SK-N-MC (cell line): ENCODE data around the gene SYNE1.

Experiments
- DNase-seq: peaks from one replicate; pipeline ENCODE4 v3.0.0-alpha.2; 2011; ENCODE audit warnings: low read depth, low spot score
- H3K27ac ChIP-seq: fragments of 200-600 bp; sonication (generic); 2 replicates; pipeline ENCODE4 v1.5.1; 2016; ENCODE audit warnings: mixed run types
- H3K36me3 ChIP-seq: fragments of 200-600 bp; sonication (generic); 2 replicates; pipeline ENCODE4 v1.6.1; 2017; ENCODE audit warnings: antibody characterized with exemption, low read length, mixed read lengths; ENCODE audit not compliant: insufficient read depth
- H3K4me3 ChIP-seq: fragments of 200-600 bp; sonication (generic); 2 replicates; pipeline ENCODE4 v1.5.1; 2016
- H3K9ac ChIP-seq: fragments of 200-600 bp; sonication (generic); 2 replicates; pipeline ENCODE4 v1.8.0; 2017; ENCODE audit warnings: mixed run types, mixed read lengths; ENCODE audit not compliant: insufficient read length
- H3K9me3 ChIP-seq: fragments of 200-600 bp; sonication (generic); 2 replicates; pipeline ENCODE4 v1.6.1; 2017; ENCODE audit warnings: low read depth, mild to moderate bottlenecking, antibody characterized with exemption, low read length, moderate library complexity, mixed read lengths
- EZH2 ChIP-seq: fragments of 200-600 bp; sonication (generic); IDR thresholded peaks from one replicate; pipeline ENCODE4 v1.6.1; 2017; ENCODE audit warnings: antibody characterized with exemption
- FOXP2 ChIP-seq: optimal IDR thresholded peaks from 2 replicates; pipeline ENCODE3; 2011; ENCODE audit warnings: mild to moderate bottlenecking, moderate library complexity; ENCODE audit not compliant: insufficient read depth; ENCODE audit errors: extremely low read length, control extremely low read depth
- POLR2AphosphoS5 ChIP-seq: IDR thresholded peaks from 2 replicates; pipeline ENCODE4 v1.6.1; 2012; ENCODE audit warnings: mild to moderate bottlenecking, low read depth, low read length, borderline replicate concordance

SYNE1 gene

DNA sequence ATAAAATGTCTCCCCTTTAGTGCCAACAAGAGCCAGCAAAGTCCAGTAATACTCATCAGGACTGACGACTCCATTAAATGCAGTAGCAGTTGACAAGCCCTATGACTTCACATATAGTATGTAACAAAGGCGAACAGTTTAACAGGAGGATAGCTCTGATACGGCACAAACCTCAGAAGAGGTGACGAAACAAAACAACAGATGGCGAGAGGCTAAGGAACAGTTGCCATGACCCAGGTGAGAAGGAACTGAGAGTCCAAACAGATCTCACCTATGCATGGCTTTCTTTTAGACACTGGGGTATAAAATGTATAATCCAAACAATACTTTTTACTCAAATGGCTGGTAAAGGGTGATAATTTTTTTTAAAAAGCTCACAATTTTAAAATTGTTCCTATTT, 37.1 kb downstream of the SYNE1 start:
- no peak for DNase-seq
- Histone ChIP-seq H3K9ac (no peak overlapping the region), H3K4me3 (no peak overlapping the region), H3K27ac (no peak overlapping the region), H3K36me3 (no peaks in the 10 kb centered on the region), H3K9me3 (0 out of 2 replicates have a peak, but pooled peaks cover 5% of the 10 kb centered on the region)
- TF ChIP-seq POLR2AphosphoS5: no peak
- no peak for TF ChIP-seq FOXP2
- no peak for TF ChIP-seq EZH2

DNA sequence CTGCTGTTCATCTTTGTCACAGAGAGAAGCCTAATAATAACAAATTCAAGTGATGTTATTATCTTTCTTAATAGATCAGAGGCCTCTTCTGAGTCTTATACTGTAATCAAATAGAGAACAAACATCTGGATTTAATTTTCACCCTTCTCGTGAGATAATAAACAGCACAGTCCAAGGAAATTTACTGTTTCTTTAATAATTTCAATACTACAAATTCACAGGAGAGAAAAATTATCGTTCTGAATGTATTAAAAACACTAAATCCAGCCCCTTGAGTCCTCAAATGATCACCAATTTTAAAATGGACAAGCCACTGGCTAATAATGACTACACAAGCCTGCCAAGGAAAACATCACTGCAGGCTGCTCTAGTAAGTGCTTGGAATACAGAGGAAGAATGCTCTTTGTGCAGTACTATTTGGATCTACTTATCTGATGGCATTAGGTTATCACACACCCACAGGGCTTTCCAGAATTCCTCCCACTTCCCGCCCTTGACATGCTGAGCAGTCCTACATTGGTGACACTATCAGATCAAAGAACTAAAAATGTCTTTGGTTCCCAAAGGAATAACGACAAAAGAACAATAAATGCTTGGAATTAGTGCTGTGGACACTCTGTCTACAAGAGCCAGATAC, 38.1 kb downstream of the SYNE1 start:
- Histone ChIP-seq H3K36me3 (no peaks in the 10 kb centered on the region), H3K9me3 (0 out of 2 replicates have a peak, but pooled peaks cover 5% of the 10 kb centered on the region), H3K9ac (no peak overlapping the region), H3K27ac (peak overlapping the region; percentile 83), H3K4me3 (peak overlapping the region; percentile 51)
- DNase-seq: no peak
- TF ChIP-seq EZH2 (no peak), POLR2AphosphoS5 (no peak; the same call in 1 of the 2 replicates), FOXP2 (no peak)

DNA sequence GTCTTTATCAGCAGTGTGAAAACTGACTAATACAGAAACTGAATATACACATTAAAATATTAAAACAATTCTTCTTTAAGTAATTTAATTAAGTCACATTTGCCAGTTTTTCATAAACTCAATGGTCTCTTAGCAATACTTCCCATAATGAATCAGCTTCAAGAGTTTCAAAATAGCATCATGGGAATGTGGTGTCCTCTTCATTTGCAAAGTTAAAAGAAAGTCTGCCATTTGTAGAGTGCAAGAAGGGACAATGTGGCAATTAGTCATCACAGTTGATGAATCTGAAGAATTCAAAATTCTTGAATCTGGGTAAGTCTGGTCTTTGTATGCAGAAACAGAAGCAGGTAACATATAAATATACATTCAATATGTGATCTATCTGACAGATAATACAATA, 38.7 kb downstream of the SYNE1 start:
- DNase-seq: no peak
- H3K36me3 ChIP-seq: no peaks in the 10 kb centered on the region
- no peak for TF ChIP-seq EZH2
- TF ChIP-seq POLR2AphosphoS5: no peak
- TF ChIP-seq FOXP2: no peak
- H3K27ac ChIP-seq: peak overlapping the region; percentile 83
- no peak overlapping the region for H3K9ac ChIP-seq
- H3K9me3 ChIP-seq: 0 out of 2 replicates have a peak, but pooled peaks cover 5% of the 10 kb centered on the region
- no peak overlapping the region for H3K4me3 ChIP-seq

DNA sequence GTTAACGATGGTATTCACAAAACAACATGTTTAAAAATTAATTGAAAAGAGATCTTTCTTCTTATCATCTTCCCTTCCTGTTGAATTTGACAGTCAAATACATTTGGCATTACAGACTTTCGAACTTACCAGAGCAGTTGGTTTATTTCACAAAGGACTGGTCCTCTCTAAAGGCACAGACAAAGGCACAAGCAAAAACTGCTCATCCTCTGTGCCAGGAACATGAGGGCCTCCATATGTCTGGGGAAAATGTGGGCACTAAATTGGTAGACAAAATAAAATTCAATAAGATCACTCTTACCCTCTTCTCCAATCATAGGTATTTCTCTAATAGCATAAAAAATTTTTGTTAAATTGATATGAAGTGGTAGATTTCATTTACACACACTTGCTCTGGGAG, 40.4 kb downstream of the SYNE1 start:
- Histone ChIP-seq H3K9ac (no peak overlapping the region), H3K4me3 (no peak overlapping the region), H3K36me3 (no peaks in the 10 kb centered on the region), H3K9me3 (peaks cover 9% of the 10 kb centered on the region; the same call in 1 of the 2 replicates), H3K27ac (no peak overlapping the region)
- no peak for TF ChIP-seq POLR2AphosphoS5
- no peak for TF ChIP-seq FOXP2
- TF ChIP-seq EZH2: no peak
- DNase-seq: no peak

DNA sequence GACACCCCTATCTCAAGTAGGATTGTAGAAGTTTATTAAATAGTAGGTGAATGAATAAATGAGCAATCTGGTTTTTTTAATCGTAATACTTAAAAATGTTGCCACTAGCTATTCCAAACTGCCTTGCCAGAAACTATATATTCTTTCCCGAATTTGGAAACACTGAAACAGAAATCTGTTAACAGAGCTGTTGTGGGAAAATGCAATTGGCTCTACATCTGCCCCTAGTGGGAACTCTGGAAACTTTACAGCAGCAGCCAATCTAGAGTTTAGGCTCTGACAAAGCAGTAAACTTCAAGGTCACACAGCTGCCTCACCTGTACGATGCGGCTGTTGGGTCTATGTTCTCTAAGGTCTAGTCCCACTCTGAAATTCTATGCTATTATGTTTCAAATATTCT, 41.7 kb downstream of the SYNE1 start:
- TF ChIP-seq FOXP2 (no peak), EZH2 (no peak), POLR2AphosphoS5 (no peak)
- Histone ChIP-seq H3K4me3 (no peak overlapping the region), H3K27ac (no peak overlapping the region), H3K9ac (no peak overlapping the region), H3K9me3 (peaks cover 9% of the 10 kb centered on the region; the same call in 1 of the 2 replicates), H3K36me3 (no peaks in the 10 kb centered on the region)
- DNase-seq: no peak

DNA sequence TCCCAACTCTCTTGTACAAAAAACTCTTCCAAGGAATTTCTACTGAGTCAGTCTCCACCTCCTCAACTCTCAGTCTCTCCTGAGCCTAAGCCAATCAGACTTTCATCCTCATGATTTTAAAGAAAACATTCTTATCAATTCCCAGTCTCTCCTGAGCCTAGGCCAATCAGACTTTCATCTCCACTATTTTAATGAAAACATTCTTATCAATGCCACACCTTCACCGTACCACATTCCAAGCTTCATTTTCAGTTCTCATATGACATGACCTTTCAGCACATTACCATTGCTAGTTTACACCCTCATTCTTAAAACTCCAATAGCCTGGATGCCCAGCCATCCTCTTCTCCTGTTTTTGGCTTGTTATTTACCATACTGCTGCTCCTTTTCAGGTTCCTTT, 42.5 kb downstream of the SYNE1 start:
- TF ChIP-seq FOXP2 (no peak), EZH2 (no peak), POLR2AphosphoS5 (no peak)
- Histone ChIP-seq H3K4me3 (no peak overlapping the region), H3K27ac (no peak overlapping the region), H3K36me3 (no peaks in the 10 kb centered on the region), H3K9ac (no peak overlapping the region), H3K9me3 (peaks cover 9% of the 10 kb centered on the region; the same call in 1 of the 2 replicates)
- no peak for DNase-seq

DNA sequence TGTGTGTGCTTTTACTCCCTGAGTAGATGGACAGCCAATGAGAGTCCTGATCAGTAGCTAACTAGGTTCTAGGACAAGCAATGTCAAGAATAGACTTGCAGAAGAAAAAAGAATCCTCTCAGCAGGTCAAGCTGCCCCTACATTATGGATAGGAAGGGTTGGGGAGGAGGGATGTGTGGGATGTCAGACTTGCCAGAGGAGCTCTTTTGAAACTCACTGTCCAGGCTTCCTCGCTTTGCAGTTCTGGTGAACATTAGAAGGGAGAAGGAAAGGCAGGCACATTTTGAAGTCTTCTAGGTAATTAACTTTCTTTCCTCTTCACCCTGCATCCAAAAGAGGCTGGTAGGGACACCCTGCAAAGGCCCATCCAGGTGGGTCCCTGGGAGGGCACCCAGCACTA, 48.7 kb downstream of the SYNE1 start:
- TF ChIP-seq EZH2 (no peak), POLR2AphosphoS5 (no peak), FOXP2 (no peak)
- Histone ChIP-seq H3K9me3 (peaks cover 4% of the 10 kb centered on the region; the same call in 1 of the 2 replicates), H3K36me3 (no peaks in the 10 kb centered on the region), H3K9ac (no peak overlapping the region), H3K4me3 (no peak overlapping the region), H3K27ac (no peak overlapping the region)
- no peak for DNase-seq

DNA sequence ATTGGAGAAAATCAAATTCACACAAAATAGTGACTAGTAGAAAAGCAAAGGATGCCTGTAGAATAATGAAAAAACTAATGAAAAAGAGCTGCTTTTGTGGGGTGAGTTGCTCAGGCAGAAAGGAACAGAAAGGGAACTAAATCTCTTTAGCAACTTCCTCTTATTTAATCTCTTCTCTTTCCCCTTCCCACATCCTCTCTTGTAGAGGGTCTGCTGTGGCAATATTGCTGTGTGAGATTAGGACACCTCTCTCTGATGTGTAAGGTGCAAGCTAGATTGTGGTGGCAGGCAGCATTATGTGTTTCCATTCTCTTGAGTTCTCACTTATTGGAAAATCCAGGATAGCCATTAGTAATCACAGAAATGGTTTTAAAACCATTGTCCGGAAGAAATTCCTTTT, 49.7 kb downstream of the SYNE1 start:
- Histone ChIP-seq H3K4me3 (no peak overlapping the region), H3K9me3 (peaks cover 4% of the 10 kb centered on the region; the same call in 1 of the 2 replicates), H3K27ac (no peak overlapping the region), H3K9ac (no peak overlapping the region), H3K36me3 (no peaks in the 10 kb centered on the region)
- TF ChIP-seq FOXP2 (no peak), POLR2AphosphoS5 (no peak), EZH2 (no peak)
- DNase-seq: no peak

DNA sequence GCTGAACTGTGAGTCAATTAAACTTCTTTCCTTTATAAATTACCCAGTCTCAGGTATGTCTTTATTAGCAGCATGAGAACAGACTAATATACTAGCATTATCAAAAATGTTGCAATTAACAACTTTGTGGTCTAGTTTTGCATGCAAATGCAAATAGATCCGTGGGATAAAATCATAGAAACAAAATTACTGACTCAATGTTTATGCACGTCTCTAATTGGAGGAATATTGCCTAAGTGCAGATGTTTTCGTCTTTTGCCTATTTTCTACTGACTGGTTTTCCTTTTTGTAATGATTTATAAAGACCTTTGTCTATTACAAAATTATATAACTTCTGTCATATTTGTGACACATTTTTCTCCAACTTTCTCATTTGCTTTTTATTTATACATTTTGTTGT, 51.9 kb downstream of the SYNE1 start:
- TF ChIP-seq FOXP2 (no peak), EZH2 (no peak), POLR2AphosphoS5 (no peak)
- no peak overlapping the region for H3K4me3 ChIP-seq
- H3K9me3 ChIP-seq: no peaks in the 10 kb centered on the region
- no peak overlapping the region for H3K27ac ChIP-seq
- H3K36me3 ChIP-seq: no peaks in the 10 kb centered on the region
- no peak for DNase-seq
- H3K9ac ChIP-seq: no peak overlapping the region
